Ureter (tissue), 1 donor: Measurements from ENCODE around the gene SLC39A12. TPM values are rescaled to one million over a fixed set of nuclear protein-coding genes. Genes with fewer than 3 reads are reported as not detected.

Experiments
- DNase-seq: peaks from one replicate; pipeline ENCODE4 v3.0.0-alpha.2; 2020; ENCODE audit warnings: low spot score
- total RNA-seq: library from RNA; stranded (reverse); gene quantifications from one replicate; pipeline ENCODE4 v1.2.4, GENCODE V29; 2023
- donor health status: DM: yes; HTN: yes; CAD: no.

The SLC39A12 gene
- total RNA-seq, 1 donor from 2014 or later = 0.13 TPM

DNA sequence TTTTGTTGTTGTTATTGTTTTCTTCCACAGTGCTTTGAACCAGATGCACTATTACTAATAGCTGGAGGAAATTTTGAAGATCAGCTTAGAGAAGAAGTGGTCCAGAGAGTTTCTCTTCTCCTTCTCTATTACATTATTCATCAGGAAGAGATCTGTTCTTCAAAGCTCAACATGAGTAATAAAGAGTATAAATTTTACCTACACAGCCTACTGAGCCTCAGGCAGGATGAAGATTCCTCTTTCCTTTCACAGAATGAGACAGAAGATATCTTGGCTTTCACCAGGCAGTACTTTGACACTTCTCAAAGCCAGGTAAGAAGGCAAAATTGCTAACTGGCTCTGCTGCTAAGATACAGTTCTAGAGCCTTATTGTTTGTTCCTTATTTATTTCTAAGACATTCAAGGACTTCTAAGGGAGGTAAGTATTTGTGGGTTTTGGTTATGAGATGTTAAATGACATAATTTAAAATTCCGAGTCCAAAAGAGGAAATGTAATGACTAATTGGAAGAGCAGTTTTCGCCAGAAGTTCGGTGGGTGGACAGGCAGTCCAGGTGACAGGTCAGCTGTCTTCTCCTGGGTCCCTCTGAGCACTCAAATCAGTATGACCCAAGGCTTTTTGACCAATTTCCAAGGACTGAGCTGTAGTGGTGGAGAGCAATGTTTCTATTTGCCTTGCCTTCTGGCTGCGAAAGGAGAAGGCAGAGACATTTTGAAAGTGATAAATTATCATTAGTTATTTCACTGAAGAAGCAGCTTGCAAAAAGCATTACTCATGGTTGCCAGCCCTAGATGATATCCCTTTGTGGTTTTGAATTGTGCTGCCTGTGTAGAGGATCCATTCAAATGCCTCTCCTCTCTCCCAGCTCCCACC, 10.1 kb downstream of the SLC39A12 start:
- DNase-seq = no peak

DNA sequence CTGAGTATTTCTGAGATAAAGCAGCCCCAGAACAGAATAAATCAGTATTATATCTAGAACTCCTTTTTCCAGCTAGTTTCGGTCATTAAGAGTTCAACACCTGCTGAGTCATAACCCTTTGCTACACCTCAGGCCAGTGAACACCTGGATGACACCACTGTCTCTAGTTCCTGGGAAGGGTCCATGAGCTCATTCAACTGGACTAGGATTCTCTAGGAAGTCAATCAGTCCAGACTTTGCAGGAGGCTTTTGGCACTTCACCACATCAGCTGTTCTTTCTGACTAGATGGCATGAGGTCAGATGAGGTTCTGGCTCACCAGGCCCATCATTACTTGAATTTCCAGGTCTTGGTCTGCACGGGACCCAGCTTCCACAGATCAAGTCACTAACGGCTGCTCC, 11.7 kb downstream of the SLC39A12 start:
- no peak for DNase-seq

GRCh38 chr10:17965649-17966235, 14.0 kb downstream of the SLC39A12 start:
- DNase-seq = no peak

DNA sequence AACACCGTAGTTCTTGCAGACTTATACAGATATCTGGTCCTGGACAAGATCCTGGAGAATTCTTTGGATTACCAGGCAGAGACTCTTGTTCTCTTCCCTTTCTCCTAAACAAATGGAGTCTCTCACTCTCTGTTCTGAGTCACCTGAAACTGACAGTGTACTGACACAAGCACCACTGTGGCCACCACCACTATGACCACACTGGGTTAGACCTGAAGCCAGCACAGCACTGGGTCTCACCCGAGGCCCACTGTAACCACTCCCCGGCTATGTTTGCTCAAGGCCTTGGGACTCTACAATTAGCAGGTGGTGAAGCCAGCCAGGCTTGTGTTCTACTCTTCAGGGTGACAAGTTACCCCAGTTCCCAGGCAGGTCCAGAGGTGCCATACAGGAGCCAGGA, 22.8 kb downstream of the SLC39A12 start:
- no peak for DNase-seq

GRCh38 chr10:17980846-17981565, 29.3 kb downstream of the SLC39A12 start:
- DNase-seq = no peak

DNA sequence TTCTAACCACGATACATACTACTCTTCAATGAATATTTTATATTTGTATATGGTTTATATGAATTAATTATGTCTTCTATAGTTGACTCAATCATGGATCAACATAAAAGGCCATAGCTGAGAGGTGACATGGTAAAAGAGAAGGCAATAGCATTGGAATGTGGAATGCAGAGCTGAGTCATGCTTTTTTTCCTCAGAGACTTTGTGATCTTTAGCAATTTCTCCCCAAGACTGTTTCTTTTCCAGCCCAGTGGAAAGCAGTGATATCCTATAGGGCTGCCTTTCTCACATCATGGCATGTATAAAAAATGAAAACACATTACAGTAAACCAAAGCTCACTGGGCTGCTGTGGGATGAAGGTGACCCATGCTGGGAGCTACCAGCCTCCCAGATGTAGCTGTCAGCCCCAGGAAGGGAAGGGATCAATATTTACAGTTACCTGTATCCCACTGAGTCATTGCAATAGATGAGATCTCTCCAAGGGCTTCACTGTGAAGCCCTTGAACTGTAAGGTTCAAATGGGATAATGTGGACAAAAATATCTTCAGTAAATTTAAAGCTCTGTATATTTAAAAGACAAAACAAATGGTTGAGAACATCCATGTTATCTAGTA, 30.2 kb downstream of the SLC39A12 start:
- DNase-seq = no peak

- DNase-seq = no peak
Observed at GRCh38 chr10:17984056-17984455, 32.3 kb downstream of the SLC39A12 start.

DNA sequence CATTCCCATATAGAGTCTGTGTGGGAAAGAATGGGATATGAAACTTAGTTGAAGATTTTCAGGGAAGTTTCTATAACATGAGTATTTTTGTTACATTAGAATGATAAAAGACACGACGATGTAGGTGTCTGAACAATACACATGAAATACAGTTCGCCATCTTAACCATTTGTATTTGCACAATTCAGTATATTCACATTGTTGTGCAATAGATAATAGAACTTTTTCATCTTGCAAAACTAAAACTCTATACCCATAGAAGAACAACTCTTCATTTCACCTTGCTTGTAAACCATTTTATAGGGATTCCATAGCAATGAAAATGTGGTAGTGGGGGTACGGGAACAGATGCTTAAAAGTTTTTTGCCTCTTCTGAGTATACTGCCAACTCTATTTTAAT, 32.8 kb downstream of the SLC39A12 start:
- DNase-seq = no peak

- DNase-seq = no peak
Observed at GRCh38 chr10:17989908-17990767, 38.4 kb downstream of the SLC39A12 start.

DNA sequence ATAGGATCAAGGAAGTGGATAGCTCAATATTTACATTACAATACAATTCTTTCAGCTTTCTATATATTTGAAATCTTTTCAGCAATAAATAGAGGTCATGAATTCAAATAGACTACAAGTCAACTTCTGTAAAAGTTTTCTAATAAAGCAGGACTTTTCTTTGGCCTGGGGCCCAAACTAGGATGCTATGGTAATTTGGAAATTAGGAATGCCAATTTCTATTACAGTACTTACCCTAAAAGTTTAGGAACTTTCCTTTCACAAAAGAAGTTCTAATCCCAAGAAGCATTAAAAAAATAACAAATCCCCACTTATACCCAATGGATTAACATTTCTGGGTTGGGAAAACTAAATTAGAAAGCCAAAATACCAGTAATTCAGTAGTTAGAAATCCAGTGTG, 40.5 kb downstream of the SLC39A12 start:
- DNase-seq = no peak

- DNase-seq = no peak
Observed at GRCh38 chr10:17993361-17993760, 41.6 kb downstream of the SLC39A12 start.

DNA sequence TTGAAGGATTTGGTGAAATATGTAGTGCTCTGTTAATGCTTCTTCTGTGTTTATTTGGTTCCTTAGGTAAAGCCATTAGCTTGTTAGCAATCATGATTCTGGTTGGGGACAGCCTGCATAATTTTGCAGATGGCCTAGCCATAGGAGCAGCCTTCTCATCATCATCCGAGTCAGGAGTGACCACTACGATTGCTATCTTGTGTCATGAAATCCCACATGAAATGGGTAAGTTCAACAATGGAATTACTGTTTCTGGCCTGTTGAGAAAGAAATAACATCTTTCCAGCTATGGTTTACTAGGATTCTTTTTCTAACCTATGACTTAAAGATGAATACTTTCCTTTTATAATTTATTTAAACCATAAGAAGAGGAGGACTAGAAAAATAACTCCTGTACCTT, 48.9 kb downstream of the SLC39A12 start:
- DNase-seq = no peak

DNA sequence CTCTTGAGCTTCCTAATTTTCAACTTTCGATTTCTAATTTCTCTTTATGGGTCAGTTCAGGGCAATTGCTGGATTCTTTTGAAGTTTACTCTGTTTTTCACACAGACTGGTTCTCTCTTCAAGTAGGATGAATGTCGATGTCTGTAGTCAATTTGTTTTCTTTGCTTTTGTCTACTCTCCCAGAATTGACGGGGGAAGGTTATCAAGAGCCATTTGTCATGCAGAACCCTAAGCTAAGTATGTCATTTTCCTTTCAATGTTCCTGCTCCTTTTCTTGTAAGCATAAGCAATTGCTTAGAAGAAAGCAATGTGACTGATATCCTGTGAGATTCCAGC, 53.7 kb downstream of the SLC39A12 start:
- no peak for DNase-seq

- DNase-seq = no peak
Observed at GRCh38 chr10:18005781-18006456, 54.2 kb downstream of the SLC39A12 start.

- DNase-seq = no peak
Observed at GRCh38 chr10:18008986-18009385, 57.3 kb downstream of the SLC39A12 start.

GRCh38 chr10:18010050-18010449, 58.3 kb downstream of the SLC39A12 start:
- DNase-seq = no peak

DNA sequence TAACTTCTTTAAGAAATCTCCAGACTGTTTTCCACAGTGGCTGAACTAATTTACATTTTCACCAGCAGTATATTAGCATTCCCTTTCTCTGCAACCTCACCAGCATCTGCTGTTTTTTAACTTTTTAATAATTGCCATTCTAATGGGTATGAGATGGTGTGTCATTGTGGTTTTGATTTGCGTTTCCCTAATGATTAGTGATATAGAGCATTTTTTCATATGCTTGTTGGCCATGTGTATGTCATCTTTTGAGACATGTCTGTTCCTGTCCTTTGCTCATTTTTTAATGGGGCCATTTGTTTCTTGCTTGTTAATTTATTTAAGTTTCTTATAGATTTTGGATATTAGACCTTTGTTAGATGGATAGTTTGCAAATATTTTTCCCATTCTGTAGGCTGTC, 68.8 kb downstream of the SLC39A12 start:
- DNase-seq = no peak

DNA sequence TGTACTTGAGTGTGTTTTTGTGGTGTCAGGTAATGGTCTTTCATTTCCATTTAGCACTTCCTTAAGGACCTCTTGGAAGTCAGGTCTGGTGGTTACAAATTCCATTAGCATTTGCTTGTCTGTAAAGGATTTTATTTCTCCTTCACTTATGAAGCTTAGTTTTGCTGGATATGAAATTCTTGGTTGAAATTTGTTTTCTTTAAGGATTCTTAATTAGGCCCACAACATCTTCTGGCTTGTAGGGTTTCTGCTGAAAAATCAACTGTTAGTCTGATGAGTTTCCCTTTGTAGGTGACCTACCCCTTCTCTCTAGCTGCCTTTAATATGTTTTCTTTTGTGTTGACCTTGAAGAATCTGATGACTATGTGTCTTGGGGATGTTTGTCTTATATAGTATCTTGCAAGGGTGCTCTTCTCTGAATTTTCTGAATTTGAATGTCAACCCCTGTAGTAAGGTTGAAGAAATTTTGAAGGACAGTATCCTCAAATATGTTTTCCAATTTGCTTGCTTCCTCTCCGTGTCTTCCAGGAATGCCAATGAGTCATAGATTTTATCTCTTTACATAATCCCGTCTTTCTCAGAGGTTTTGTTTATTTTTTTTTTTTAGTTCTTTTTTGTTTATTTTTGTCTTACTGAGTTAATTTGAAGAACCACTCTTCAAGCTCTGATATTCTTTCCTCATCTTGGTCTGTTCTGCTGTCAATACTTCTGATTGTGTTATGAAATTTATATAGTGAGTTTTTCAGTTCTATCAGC, 70.2 kb downstream of the SLC39A12 start:
- DNase-seq = no peak

GRCh38 chr10:18043148-18044006, 91.7 kb downstream of the SLC39A12 start:
- no peak for DNase-seq
